Measurements from ENCODE around the gene SCOC.

GRCh38 chr4:140368686-140369085 is 4.8 kb upstream of the SCOC start:
- TF ChIP-seq CTCF (optimal IDR thresholded peaks at IDR 0.05 in 1 of 3, IDR thresholded peaks at IDR 0.05 in 1 of 3, conservative IDR thresholded peaks at IDR 0.05 in 1 of 3; ENCODE audit: extremely low read depth in 1 of 3, insufficient read depth in 2 of 3, low read length in 3 of 3) = no peak
- no peak for TF ChIP-seq EZH2 (IDR thresholded peaks at IDR 0.05; ENCODE audit: low read length)
